GM18870 (cell line): ENCODE data around the gene CPD.

Experiments used
- ATAC-seq: cut with Tn5 transposase; IDR thresholded peaks from one replicate; pipeline ENCODE4 v1.9.1; 2021; ENCODE audit warnings: moderate library complexity; ENCODE audit not compliant: unreplicated experiment

CPD gene

DNA sequence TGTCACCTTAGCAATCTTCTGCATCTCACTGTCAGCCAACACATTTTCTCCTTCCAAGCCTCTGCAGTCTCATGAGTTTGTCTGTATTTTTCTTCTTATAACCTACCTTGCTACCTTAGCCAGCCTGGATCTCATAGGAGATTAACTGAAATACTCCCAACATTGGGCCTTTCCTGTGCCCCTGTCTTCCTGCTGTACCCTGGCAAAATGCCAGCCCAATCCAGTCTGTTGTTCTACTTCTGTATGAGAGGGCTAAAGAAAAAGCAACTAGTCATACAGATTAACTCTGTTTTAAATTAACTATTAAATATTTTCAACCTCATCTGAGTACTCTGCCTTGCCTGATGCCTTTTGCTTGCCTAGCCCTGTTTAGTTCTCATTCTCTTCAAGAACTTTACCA is 116.9 kb downstream of the CPD start:
- no peak for ATAC-seq

DNA sequence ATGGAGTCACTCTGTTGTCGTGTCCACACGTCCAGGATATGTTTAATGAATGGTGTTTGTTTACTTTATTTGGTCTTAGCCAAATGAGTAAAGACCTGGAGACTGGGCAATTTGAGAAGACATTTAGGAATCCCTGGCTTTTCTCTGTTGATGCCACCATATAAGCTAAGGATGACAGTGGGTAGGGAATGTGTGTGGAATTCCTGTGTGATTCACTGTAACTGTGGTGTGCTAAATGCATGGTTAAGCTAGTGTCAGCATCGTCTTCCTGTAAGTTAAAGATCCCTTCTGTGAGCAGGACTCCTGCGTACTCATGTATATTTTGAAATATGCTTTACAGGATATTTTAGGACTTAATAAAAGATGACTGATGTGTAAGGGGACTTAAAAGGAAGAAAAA is 124.8 kb downstream of the CPD start:
- ATAC-seq = no peak

DNA sequence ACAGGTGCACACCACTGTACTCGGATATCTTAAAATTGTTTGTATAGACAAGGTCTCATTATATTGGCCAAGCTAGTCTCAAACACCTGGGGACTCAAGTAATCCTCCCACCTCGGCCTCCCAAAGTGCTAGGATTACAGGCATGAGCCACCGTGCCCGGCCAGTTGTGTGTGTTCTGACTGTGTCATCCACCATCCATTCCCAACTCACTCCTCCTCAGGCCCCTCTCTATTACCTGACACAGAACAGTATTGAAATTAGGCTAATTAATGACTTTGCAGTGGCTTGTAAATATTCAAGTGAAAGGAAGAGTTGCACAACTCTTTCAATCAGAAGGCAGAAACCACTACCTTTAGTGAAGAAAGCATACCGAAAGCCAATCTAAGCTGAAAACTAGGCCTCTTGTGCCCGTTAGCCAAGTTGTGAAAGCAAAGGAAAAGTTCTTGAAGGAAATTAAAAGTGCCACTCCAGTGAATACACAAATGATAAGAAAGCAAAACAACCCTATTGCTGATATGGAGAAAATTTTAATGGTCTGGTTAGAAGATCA is 127.2 kb downstream of the CPD start:
- no peak for ATAC-seq

DNA sequence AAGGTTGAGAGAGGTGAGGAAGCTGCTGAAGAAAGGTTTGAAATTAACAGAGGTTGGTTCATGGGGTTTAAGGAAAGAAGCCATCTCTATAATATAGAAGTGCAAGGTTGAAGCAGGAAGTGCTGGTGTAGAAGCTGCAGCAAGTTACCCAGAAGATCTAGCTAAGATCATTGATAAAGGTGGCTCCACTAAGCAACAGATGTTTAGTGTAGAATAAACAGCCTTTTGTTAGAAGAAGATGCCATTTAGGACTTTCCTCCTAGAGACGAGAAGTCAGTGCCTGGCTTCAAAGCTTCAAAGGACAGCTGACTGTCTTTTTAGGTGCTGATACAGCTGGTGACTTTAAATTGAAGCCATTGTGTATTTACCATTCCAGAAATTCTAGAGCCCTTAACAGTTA is 127.8 kb downstream of the CPD start:
- no peak for ATAC-seq

DNA sequence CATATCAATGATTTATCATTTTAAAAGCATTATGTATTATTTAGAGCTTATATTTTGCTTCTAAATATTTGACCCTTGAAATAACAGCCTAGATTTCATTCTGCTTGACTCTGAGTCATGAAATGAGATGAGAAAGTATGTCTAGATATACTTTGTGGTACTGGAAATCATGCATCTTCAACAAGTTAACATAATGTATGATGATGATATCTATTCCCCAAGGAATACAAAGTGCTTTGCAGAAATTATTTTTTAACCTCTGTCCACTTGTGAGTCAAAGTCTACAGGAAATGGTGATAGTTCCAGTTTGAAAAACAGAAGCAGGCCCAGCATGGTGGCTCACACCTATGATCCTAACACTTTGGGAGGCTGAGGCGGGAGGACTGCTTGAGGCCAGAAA is 134.6 kb downstream of the CPD start:
- ATAC-seq = no peak

DNA sequence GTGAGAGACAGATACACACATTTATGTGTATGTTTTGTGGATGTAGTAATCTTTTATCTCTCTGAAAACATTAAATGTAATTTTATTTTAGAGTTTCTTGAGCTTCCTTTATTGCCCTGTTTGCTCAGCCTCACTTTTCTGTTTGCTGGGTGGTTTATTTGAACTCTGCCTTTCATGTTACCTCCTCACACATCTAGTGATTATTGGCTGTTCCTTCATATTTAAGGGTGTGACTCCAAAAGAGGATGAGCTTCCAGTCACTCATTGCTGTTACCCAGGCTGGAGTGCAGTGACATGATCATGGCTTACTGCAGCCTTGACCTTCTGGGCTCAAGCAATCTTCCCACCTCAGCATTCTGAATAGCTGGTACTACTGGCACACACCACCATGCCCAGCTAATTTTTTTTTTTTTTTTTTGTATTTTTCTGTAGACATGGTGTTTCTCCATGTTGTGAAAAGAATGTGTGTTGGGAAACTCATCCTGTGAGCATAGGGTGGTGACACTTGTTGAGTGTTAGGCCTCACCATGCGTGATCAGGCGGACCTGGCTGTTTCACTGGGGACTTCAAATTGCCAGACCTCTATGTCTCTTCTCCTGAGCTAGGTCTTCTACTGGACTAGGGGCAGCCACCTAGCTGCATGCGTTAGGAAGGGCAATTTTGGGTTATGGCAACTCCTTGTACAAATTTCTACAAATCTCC is 136.3 kb downstream of the CPD start:
- ATAC-seq = no peak

DNA sequence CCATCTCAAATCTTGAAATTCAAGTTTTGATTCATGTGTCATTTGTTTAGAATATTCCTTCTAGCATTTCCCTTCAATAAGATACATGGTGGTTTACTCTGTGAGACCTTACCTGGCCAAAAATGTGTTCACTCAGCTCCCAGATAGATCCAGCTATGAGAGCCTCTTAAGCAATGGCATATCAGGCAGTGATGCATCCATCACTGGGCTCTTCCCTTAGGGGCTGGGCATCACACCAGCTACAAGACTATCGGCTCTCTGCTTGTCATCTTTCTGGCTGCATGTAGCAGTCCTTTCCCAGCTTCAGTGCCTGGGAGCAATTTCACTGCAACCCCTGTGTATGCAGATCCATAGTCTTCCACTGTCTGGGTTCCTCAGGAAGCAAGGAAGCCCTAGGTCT is 139.1 kb downstream of the CPD start:
- ATAC-seq = no peak

DNA sequence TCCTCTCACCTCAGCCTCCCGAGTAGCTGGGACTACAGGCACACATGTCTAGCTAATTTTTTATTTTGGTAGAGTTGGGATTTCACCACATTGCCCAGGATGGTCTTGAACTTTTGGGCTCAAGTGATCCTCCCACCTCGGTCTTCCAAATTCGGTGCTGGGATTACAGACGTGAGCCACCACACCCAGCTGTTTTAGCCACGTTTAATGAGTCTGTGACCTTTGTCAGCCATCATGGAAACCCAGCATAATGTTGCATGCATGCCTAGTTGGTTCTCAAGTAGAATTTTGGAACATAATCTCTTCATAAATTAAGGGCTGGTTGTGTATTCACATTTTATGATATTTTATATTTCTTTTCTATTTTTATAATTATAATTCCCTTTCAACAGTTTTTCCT is 140.4 kb downstream of the CPD start:
- ATAC-seq = no peak
